ENCODE data around the gene SLAIN2. TPM values are rescaled to one million over a fixed set of nuclear protein-coding genes. Genes with fewer than 3 reads are reported as not detected.

Gene SLAIN2
- total RNA-seq, 1 donor from 2014 or later: 36.5 TPM

GRCh38 chr4:48334900-48335384 is 6.4 kb upstream of the SLAIN2 start:
- DNase-seq (ENCODE audit: low read depth): no peak

- DNase-seq (ENCODE audit: low read depth): no peak
Observed at GRCh38 chr4:48336146-48336870, 5.0 kb upstream of the SLAIN2 start.

DNA sequence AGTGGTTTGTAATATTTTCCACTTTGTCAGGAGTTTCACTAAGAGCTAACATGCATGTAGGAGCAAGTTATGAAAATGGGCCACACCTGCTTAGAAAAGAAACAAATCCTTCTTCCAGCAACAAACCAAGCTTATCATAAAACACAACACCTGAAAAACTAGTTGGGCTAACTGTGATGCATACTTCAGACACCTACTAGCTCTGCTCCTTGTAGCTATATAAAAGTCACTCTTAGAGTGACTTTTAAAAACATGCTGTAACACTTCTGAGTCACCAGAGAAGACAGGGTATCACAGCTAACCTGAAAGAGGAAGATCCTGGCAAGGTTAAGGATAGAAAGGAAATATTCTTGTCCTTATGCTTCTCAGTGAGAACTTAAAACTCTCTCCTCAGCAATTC is 3.6 kb upstream of the SLAIN2 start:
- DNase-seq (ENCODE audit: low read depth): peak; percentile 42

- no peak for DNase-seq (ENCODE audit: low read depth)
Observed at GRCh38 chr4:48339642-48340041, 1.7 kb upstream of the SLAIN2 start.

- DNase-seq (ENCODE audit: low read depth): peak; percentile 57
Observed at GRCh38 chr4:48340276-48340964, 909 bp upstream of the SLAIN2 start.

DNA sequence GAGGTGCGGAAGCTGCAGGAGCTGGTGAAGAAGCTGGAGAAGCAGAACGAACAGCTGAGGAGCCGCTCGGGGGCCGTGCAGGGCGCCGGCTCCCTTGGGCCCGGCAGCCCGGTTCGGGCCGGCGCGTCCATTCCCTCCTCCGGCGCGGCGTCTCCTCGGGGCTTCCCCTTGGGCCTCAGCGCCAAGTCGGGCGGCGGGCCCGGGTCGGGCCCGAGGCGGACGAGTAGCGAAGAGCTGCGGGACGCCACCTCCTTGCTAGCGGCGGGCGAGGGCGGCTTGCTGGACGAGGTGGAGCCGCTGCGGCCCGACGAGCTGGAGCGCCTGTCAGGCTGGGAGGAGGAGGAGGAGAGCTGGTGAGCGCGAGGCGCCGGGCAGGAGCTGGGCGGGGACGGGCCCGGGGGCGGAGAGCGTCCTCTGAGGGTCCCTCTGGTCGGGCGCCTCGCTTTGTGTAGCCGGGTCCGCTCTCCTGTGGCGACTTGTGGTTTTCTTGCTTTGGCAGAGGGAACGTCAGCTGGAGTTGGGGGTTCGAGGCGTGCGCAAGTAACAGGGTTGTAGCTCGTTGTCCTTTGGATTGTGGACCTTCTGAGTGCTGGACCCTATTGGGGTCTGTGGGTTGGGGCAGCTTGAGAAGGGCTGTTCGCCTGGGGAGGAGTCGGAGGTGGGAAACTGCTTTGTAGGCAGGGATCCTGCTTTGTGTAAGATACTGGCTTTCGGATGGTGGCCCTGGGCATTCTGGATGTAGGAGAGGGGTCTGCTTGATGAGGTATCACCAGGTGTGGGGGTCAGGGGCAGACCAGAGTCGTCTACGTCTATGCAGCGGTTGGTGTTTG is 662 bp downstream of the SLAIN2 start:
- no peak for DNase-seq (ENCODE audit: low read depth)

DNA sequence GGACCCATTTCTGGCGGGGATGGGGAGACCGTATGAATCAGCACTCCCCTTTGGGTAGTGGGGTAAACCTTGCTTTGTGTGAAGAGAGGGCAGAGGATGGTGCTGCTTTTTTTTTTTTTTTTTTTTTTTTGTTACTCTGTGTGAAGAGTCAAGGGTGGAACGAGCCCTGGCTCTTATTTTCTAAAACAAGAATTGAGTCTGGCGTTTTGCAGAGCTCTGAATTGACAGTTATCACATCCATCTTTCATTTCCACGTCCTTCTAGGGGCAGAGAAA is 1.2 kb downstream of the SLAIN2 start:
- DNase-seq (ENCODE audit: low read depth): no peak

DNA sequence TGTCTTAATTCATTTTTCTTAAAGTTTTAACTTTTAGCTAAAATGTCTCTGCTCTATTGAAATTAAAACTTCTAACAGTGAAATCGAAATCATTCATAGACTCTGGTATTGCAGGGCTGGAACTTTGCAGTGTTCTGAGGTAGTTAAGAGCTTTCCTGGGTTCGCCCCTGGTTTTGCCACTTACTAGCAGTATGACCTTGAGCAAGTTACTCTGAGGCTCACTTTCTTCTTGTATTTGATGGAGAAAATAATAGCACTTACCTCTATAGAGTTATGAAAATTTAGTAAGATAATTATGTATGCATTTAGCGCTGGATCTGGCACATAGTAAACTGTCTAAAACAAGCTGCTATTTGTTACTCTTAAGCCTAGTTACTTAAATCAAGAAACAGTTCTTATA is 1.7 kb downstream of the SLAIN2 start:
- DNase-seq (ENCODE audit: low read depth): no peak

- no peak for DNase-seq (ENCODE audit: low read depth)
Observed at GRCh38 chr4:48343551-48343950, 2.2 kb downstream of the SLAIN2 start.

GRCh38 chr4:48345542-48345941 is 4.2 kb downstream of the SLAIN2 start:
- no peak for DNase-seq (ENCODE audit: low read depth)

DNA sequence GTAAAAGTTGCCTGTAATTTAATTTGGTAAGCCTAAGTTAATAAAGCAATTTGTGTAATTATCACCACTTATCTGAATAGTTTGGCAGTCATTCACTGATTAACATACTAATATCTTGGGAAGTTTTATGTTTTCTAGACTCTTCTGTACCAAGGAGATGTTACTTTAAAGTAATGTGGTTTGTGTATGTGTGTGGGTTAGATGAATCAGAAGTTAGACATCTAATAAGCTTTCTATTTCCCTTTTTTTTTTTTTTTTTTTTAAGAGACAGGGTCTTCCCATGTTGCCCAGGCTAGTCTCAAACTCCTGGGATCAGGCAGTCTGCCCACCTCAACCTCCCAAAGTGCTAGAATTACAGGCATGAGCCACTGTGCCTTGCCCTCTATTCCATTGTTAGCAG is 5.3 kb downstream of the SLAIN2 start:
- DNase-seq (ENCODE audit: low read depth): peak; percentile 53

GRCh38 chr4:48347282-48347921 is 6.1 kb downstream of the SLAIN2 start:
- no peak for DNase-seq (ENCODE audit: low read depth)

DNA sequence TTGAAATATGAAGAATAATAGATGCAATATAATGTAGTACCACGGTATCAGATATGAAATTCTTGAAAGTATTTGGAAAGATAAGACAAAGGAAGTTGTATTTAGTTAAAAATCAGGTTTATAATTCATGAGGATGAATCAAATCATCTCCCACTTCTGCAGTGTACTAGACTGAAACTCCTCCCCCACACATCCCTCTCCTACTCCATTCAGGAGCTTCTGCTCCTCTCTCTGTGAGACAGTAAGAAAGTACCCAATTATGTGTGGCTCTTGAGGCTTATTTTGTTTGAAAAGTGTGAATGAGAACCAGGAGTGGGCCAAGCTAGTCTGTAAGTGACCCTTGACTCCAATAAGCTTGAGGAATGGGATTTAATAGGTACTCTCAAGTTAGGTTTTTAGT is 9.5 kb downstream of the SLAIN2 start:
- no peak for DNase-seq (ENCODE audit: low read depth)

DNA sequence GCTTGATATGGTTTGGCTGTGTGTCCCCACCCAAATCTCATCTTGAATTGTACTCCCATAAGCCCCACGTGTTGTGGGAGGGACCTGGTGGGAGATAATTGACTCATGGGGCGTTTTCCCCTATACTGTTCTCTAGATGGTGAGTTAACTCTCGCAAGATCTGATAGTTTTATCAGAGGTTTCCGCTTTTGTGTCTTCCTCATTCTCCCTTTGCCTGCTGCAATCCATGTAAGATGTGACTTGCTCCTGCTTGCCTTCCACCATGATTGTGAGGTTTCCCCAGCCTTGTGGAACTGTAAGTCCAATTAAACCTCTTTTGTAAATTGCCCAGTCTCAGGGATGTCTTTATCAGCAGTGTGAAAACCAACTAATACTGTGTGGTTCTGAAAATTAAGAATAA is 11.5 kb downstream of the SLAIN2 start:
- no peak for DNase-seq (ENCODE audit: low read depth)

- no peak for DNase-seq (ENCODE audit: low read depth)
Observed at GRCh38 chr4:48356355-48356754, 15.0 kb downstream of the SLAIN2 start.

GRCh38 chr4:48360285-48361011 is 19.1 kb downstream of the SLAIN2 start:
- DNase-seq (ENCODE audit: low read depth): peak; percentile 82

- no peak for DNase-seq (ENCODE audit: low read depth)
Observed at GRCh38 chr4:48361012-48361400, 19.7 kb downstream of the SLAIN2 start.

GRCh38 chr4:48366611-48367010 is 25.3 kb downstream of the SLAIN2 start:
- no peak for DNase-seq (ENCODE audit: low read depth)

- DNase-seq (ENCODE audit: low read depth): no peak
Observed at GRCh38 chr4:48367016-48367415, 25.7 kb downstream of the SLAIN2 start.

GRCh38 chr4:48368389-48368788 is 27.1 kb downstream of the SLAIN2 start:
- no peak for DNase-seq (ENCODE audit: low read depth)

GRCh38 chr4:48369248-48369647 is 27.9 kb downstream of the SLAIN2 start:
- DNase-seq (ENCODE audit: low read depth): peak; percentile 53

DNA sequence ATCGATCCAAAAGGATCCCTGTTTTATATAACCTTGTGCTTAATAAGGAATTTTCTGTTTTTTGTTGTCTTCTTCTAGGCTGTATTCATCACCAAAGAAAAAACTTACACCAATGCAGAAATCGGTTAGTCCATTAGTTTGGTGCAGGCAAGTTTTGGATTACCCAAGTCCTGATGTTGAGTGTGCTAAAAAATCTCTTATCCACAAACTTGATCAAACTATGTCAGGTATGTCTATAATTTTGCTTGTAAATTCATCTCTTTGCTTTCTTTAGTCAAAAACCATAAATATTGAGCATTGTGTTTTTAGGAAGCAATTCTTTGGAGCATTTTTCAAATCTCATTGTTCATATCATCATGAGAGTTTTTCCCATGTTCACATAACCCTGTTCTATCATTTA is 28.4 kb downstream of the SLAIN2 start:
- no peak for DNase-seq (ENCODE audit: low read depth)
